Urinary bladder (tissue), 4 donors: ENCODE results near the gene RTP2. TPM values are rescaled to one million over a fixed set of nuclear protein-coding genes. Genes with fewer than 3 reads are reported as not detected.

Source experiments
- DNase-seq: peaks from one replicate; pipeline ENCODE4 v3.0.0-alpha.2; 2015; ENCODE audit errors: extremely low spot score
- H3K27ac ChIP-seq: one replicate; pipeline ENCODE4 v1.5.1; 2013; ENCODE audit warnings: low read depth, mild to moderate bottlenecking, moderate library complexity
- H3K36me3 ChIP-seq: one replicate; pipeline ENCODE4 v1.6.1; 2013; ENCODE audit warnings: mild to moderate bottlenecking, moderate library complexity; ENCODE audit not compliant: insufficient read depth
- H3K4me1 ChIP-seq: one replicate; pipeline ENCODE4 v1.6.1; 2013; ENCODE audit warnings: mild to moderate bottlenecking, moderate library complexity; ENCODE audit not compliant: insufficient read depth
- H3K4me3 ChIP-seq: one replicate; pipeline ENCODE4 v1.5.1; 2013; ENCODE audit warnings: low read depth, low read length
- WGBS: extraction: QIAGEN DNeasy Blood & Tissue Kit; methylation state at CpG from one replicate; pipeline ENCODE4 v1.1.7; 2013; 5-methylcytosine and 5-hydroxymethylcytosine counted together
- polyA plus RNA-seq: library from polyadenylated mRNA; stranded (reverse); fragments of 200-250 nt; gene quantifications from one replicate; pipeline ENCODE4 v1.2.3, GENCODE V29; 2013
- total RNA-seq: library from RNA; depleted of rRNA; stranded (reverse); fragments of >200 nt; gene quantifications from one replicate; pipeline ENCODE4 v1.2.3, GENCODE V29; 2014
- donor health status: healthy with polysubstance abuse.
- donor health status: healthy.

The RTP2 gene
- total and polyA plus RNA-seq, 2 donors: not detected

GRCh38 chr3:187735383-187735782 lies 33.0 kb upstream of the RTP2 start:
- H3K36me3 ChIP-seq: peaks cover 9% of the 10 kb centered on the region
- WGBS: 96% methylated on average over 3 of the region's 3 CpGs
- no peak overlapping the region for H3K27ac ChIP-seq
- DNase-seq: no peak
- H3K4me3 ChIP-seq: no peak overlapping the region
- peaks cover 3% of the 10 kb centered on the region for H3K4me1 ChIP-seq

- Histone ChIP-seq H3K36me3 (peaks cover 9% of the 10 kb centered on the region), H3K4me3 (no peak overlapping the region), H3K4me1 (peaks cover 3% of the 10 kb centered on the region), H3K27ac (no peak overlapping the region)
- 85% methylated on average over 3 of the region's 3 CpGs for WGBS
- no peak for DNase-seq
Observed at GRCh38 chr3:187734841-187735240, 32.5 kb upstream of the RTP2 start.

GRCh38 chr3:187733371-187733770 lies 31.0 kb upstream of the RTP2 start:
- WGBS: 92% methylated on average over 11 of the region's 11 CpGs
- Histone ChIP-seq H3K4me3 (no peak overlapping the region), H3K36me3 (peaks cover 20% of the 10 kb centered on the region), H3K27ac (no peak overlapping the region), H3K4me1 (peaks cover 3% of the 10 kb centered on the region)
- no peak for DNase-seq

- Histone ChIP-seq H3K27ac (no peak overlapping the region), H3K4me3 (no peak overlapping the region), H3K4me1 (no peaks in the 10 kb centered on the region), H3K36me3 (peaks cover 33% of the 10 kb centered on the region)
- 95% methylated on average over 12 of the region's 12 CpGs for WGBS
- no peak for DNase-seq
Observed at GRCh38 chr3:187729598-187729997, 27.2 kb upstream of the RTP2 start.

- Histone ChIP-seq H3K27ac (no peak overlapping the region), H3K4me1 (no peaks in the 10 kb centered on the region), H3K36me3 (peaks cover 33% of the 10 kb centered on the region), H3K4me3 (no peak overlapping the region)
- DNase-seq: no peak
- WGBS: 89% methylated on average over 13 of the region's 13 CpGs
Observed at GRCh38 chr3:187728940-187729583, 26.7 kb upstream of the RTP2 start.

GRCh38 chr3:187728248-187728647 lies 25.9 kb upstream of the RTP2 start:
- peaks cover 33% of the 10 kb centered on the region for H3K36me3 ChIP-seq
- WGBS: 89% methylated on average over 8 of the region's 8 CpGs
- H3K4me3 ChIP-seq: no peak overlapping the region
- no peak overlapping the region for H3K27ac ChIP-seq
- H3K4me1 ChIP-seq: no peaks in the 10 kb centered on the region
- DNase-seq: no peak

GRCh38 chr3:187726564-187726963 lies 24.2 kb upstream of the RTP2 start:
- DNase-seq: no peak
- 95% methylated on average over 13 of the region's 13 CpGs for WGBS
- Histone ChIP-seq H3K4me1 (no peaks in the 10 kb centered on the region), H3K36me3 (peaks cover 29% of the 10 kb centered on the region), H3K27ac (no peak overlapping the region), H3K4me3 (no peak overlapping the region)

GRCh38 chr3:187725653-187726370 lies 23.5 kb upstream of the RTP2 start:
- DNase-seq: no peak

GRCh38 chr3:187725224-187725623 lies 22.9 kb upstream of the RTP2 start:
- DNase-seq: no peak
- no peak overlapping the region for H3K27ac ChIP-seq
- no peak overlapping the region for H3K4me3 ChIP-seq
- 94% methylated on average over 22 of the region's 22 CpGs for WGBS
- no peaks in the 10 kb centered on the region for H3K4me1 ChIP-seq
- peaks cover 24% of the 10 kb centered on the region for H3K36me3 ChIP-seq

More at GRCh38 chr3:187725653-187726370, 23.5 kb upstream of the RTP2 start:
- no peak overlapping the region for H3K27ac ChIP-seq
- H3K4me1 ChIP-seq: no peaks in the 10 kb centered on the region
- H3K36me3 ChIP-seq: peaks cover 25% of the 10 kb centered on the region
- no peak overlapping the region for H3K4me3 ChIP-seq
- 80% methylated on average over 7 of the region's 7 CpGs for WGBS

GRCh38 chr3:187722206-187722612 lies 19.9 kb upstream of the RTP2 start:
- Histone ChIP-seq H3K36me3 (peaks cover 3% of the 10 kb centered on the region), H3K27ac (no peak overlapping the region), H3K4me3 (no peak overlapping the region), H3K4me1 (no peaks in the 10 kb centered on the region)
- WGBS: 91% methylated on average over 10 of the region's 10 CpGs
- no peak for DNase-seq

GRCh38 chr3:187721055-187721454 lies 18.7 kb upstream of the RTP2 start:
- Histone ChIP-seq H3K4me3 (no peak overlapping the region), H3K36me3 (peaks cover 2% of the 10 kb centered on the region), H3K4me1 (no peaks in the 10 kb centered on the region), H3K27ac (no peak overlapping the region)
- 87% methylated on average over 8 of the region's 8 CpGs for WGBS
- no peak for DNase-seq

GRCh38 chr3:187720337-187720670 lies 17.9 kb upstream of the RTP2 start:
- 97% methylated on average over 2 of the region's 2 CpGs for WGBS
- no peak overlapping the region for H3K27ac ChIP-seq
- no peaks in the 10 kb centered on the region for H3K4me1 ChIP-seq
- H3K36me3 ChIP-seq: no peaks in the 10 kb centered on the region
- DNase-seq: no peak
- no peak overlapping the region for H3K4me3 ChIP-seq

GRCh38 chr3:187719628-187720336 lies 17.4 kb upstream of the RTP2 start:
- 50% methylated on average over 6 of the region's 6 CpGs for WGBS
- no peak for DNase-seq
- Histone ChIP-seq H3K27ac (no peak overlapping the region), H3K4me1 (no peaks in the 10 kb centered on the region), H3K36me3 (no peaks in the 10 kb centered on the region), H3K4me3 (no peak overlapping the region)

- 96% methylated on average over 5 of the region's 5 CpGs for WGBS
- H3K36me3 ChIP-seq: no peaks in the 10 kb centered on the region
- no peak for DNase-seq
Observed at GRCh38 chr3:187718802-187719201, 16.4 kb upstream of the RTP2 start.

More at GRCh38 chr3:187718802-187719201, 16.4 kb upstream of the RTP2 start:
- Histone ChIP-seq H3K4me1 (no peaks in the 10 kb centered on the region), H3K27ac (no peak overlapping the region), H3K4me3 (no peak overlapping the region)
